ENCODE data around the gene KISS1.

The KISS1 gene

GRCh38 chr1:204205486-204205885 is 9.2 kb upstream of the KISS1 start:
- peaks cover 21% of the 10 kb centered on the region; the same call in 1 of the 2 replicates for H3K27me3 ChIP-seq (ENCODE audit: control insufficient read depth, low read length)

GRCh38 chr1:204204944-204205343 is 8.7 kb upstream of the KISS1 start:
- Histone ChIP-seq H3K79me2 (ENCODE audit: control insufficient read depth, low read length) (no peaks in the 10 kb centered on the region), H3K27ac (ENCODE audit: low read depth, low read length) (no peak overlapping the region), H3F3A (ENCODE audit: control insufficient read depth, insufficient read depth) (no peaks in the 10 kb centered on the region), H3K27me3 (ENCODE audit: control insufficient read depth, low read length) (peaks cover 21% of the 10 kb centered on the region; the same call in 1 of the 2 replicates), H3K4me3 (ENCODE audit: low read length) (no peak overlapping the region), H3K9me2 (replicated peaks; ENCODE audit: control insufficient read depth, low read length) (no peaks in the 10 kb centered on the region), H3K9me3 (ENCODE audit: control insufficient read depth, insufficient read depth, low read length) (no peaks in the 10 kb centered on the region), H3K36me3 (ENCODE audit: control insufficient read depth, low read length) (no peaks in the 10 kb centered on the region), H3K4me2 (ENCODE audit: low read length) (no peak overlapping the region), H3K4me1 (ENCODE audit: control insufficient read depth, low read length) (no peaks in the 10 kb centered on the region), H4K20me1 (ENCODE audit: control insufficient read depth, insufficient read depth, low read depth, low read length) (no peaks in the 10 kb centered on the region)
- TF ChIP-seq EZH2phosphoT487 (IDR thresholded peaks at IDR 0.05; ENCODE audit: borderline replicate concordance, low read length) (no peak), CTCF (IDR thresholded peaks at IDR 0.05; ENCODE audit: low read depth, low read length, poor library complexity, severe bottlenecking) (no peak)

More at GRCh38 chr1:204205486-204205885, 9.2 kb upstream of the KISS1 start:
- no peak overlapping the region for H3K27ac ChIP-seq (ENCODE audit: low read depth, low read length)
- H3K36me3 ChIP-seq (ENCODE audit: control insufficient read depth, low read length) = no peaks in the 10 kb centered on the region
- no peaks in the 10 kb centered on the region for H3F3A ChIP-seq (ENCODE audit: control insufficient read depth, insufficient read depth)
- no peak overlapping the region for H3K4me3 ChIP-seq (ENCODE audit: low read length)
- TF ChIP-seq CTCF (IDR thresholded peaks at IDR 0.05; ENCODE audit: low read depth, low read length, poor library complexity, severe bottlenecking) (no peak), EZH2phosphoT487 (IDR thresholded peaks at IDR 0.05; ENCODE audit: borderline replicate concordance, low read length) (no peak)
- H4K20me1 ChIP-seq (ENCODE audit: control insufficient read depth, insufficient read depth, low read depth, low read length) = no peaks in the 10 kb centered on the region
- no peaks in the 10 kb centered on the region for H3K9me3 ChIP-seq (ENCODE audit: control insufficient read depth, insufficient read depth, low read length)
- no peak overlapping the region for H3K4me2 ChIP-seq (ENCODE audit: low read length)
- no peaks in the 10 kb centered on the region for H3K9me2 ChIP-seq (replicated peaks; ENCODE audit: control insufficient read depth, low read length)
- H3K4me1 ChIP-seq (ENCODE audit: control insufficient read depth, low read length) = no peaks in the 10 kb centered on the region
- no peaks in the 10 kb centered on the region for H3K79me2 ChIP-seq (ENCODE audit: control insufficient read depth, low read length)

- Histone ChIP-seq H3K36me3 (ENCODE audit: control insufficient read depth, low read length) (no peaks in the 10 kb centered on the region), H3K4me2 (ENCODE audit: low read length) (no peak overlapping the region), H3K4me3 (ENCODE audit: low read length) (no peak overlapping the region), H4K20me1 (ENCODE audit: control insufficient read depth, insufficient read depth, low read depth, low read length) (no peaks in the 10 kb centered on the region), H3K9me3 (ENCODE audit: control insufficient read depth, insufficient read depth, low read length) (no peaks in the 10 kb centered on the region), H3F3A (ENCODE audit: control insufficient read depth, insufficient read depth) (no peaks in the 10 kb centered on the region), H3K9me2 (replicated peaks; ENCODE audit: control insufficient read depth, low read length) (no peaks in the 10 kb centered on the region), H3K27ac (ENCODE audit: low read depth, low read length) (no peak overlapping the region), H3K27me3 (ENCODE audit: control insufficient read depth, low read length) (peaks cover 21% of the 10 kb centered on the region; the same call in 1 of the 2 replicates), H3K79me2 (ENCODE audit: control insufficient read depth, low read length) (no peaks in the 10 kb centered on the region), H3K4me1 (ENCODE audit: control insufficient read depth, low read length) (no peaks in the 10 kb centered on the region)
- TF ChIP-seq EZH2phosphoT487 (IDR thresholded peaks at IDR 0.05; ENCODE audit: borderline replicate concordance, low read length) (no peak), CTCF (IDR thresholded peaks at IDR 0.05; ENCODE audit: low read depth, low read length, poor library complexity, severe bottlenecking) (no peak)
Measured at GRCh38 chr1:204203206-204203767, 7.0 kb upstream of the KISS1 start.

Data from DOHH2 (cell line).